Endothelial cell of umbilical vein (primary cell): Measurements from ENCODE around the gene PPP2R5A.

Experiments used
- CTCF ChIP-seq, 2 donors: IDR thresholded peaks; 1 replicate in 1 of 2; 2 replicates in 1 of 2; pipeline ENCODE4 v1.5.1; 2011; ENCODE audit warnings: low read length in 2 of 2, mild to moderate bottlenecking in 2 of 2, moderate library complexity in 2 of 2, control low read depth in 1 of 2, inconsistent platforms in 1 of 2, low read depth in 1 of 2; ENCODE audit not compliant: insufficient read depth in 1 of 2; ENCODE audit errors: extremely low read depth in 1 of 2
- EZH2 ChIP-seq: IDR thresholded peaks from 2 replicates; pipeline ENCODE4 v1.6.1; 2012; ENCODE audit warnings: borderline replicate concordance, low read depth, mild to moderate bottlenecking, moderate library complexity, low read length, inconsistent platforms; ENCODE audit not compliant: severe bottlenecking
- JUN ChIP-seq: IDR thresholded peaks from 2 replicates; pipeline ENCODE4 v1.6.1; 2011; ENCODE audit warnings: borderline replicate concordance, low read depth; ENCODE audit not compliant: insufficient read length, insufficient read depth
- MAX ChIP-seq: IDR thresholded peaks from 2 replicates; pipeline ENCODE4 v1.6.1; 2011; ENCODE audit not compliant: insufficient read depth, insufficient read length
- MYC ChIP-seq: IDR thresholded peaks from one replicate; pipeline ENCODE4 v1.6.1; 2011; ENCODE audit warnings: mild to moderate bottlenecking, low read depth, low read length
- POLR2A ChIP-seq: IDR thresholded peaks from 2 replicates; pipeline ENCODE4 v1.6.1; 2012; ENCODE audit warnings: low read depth, mild to moderate bottlenecking, control low read depth, low read length
- POLR2AphosphoS5 ChIP-seq: IDR thresholded peaks from 2 replicates; pipeline ENCODE4 v1.6.1; 2012; ENCODE audit warnings: low read depth, mild to moderate bottlenecking, control low read depth, low read length, moderate library complexity; ENCODE audit not compliant: insufficient read depth

- no peak for TF ChIP-seq POLR2A
- TF ChIP-seq CTCF (IDR thresholded peaks at IDR 0.05; ENCODE audit: extremely low read depth in 1 of 2, insufficient read depth in 1 of 2, low read depth in 1 of 2, low read length in 2 of 2): no peak
- no peak for TF ChIP-seq POLR2AphosphoS5
- no peak for TF ChIP-seq MYC
- no peak for TF ChIP-seq JUN
- no peak for TF ChIP-seq EZH2
- no peak for TF ChIP-seq MAX
Measured at GRCh38 chr1:212359794-212360479, 74.7 kb downstream of the PPP2R5A start.
